HG03460 (cell line): ENCODE data around the gene LETMD1.
"Not testable (repeated sequence)": the region's sequence is repeated elsewhere in the genome, so short reads cannot be mapped to it uniquely, and the experiment has no call there.

Source experiments
- ATAC-seq: cut with Tn5 transposase; IDR thresholded peaks from one replicate; pipeline ENCODE4 v1.9.1; 2021; ENCODE audit not compliant: unreplicated experiment

The LETMD1 gene

GRCh38 chr12:51076236-51076930 lies 28.3 kb downstream of the LETMD1 start:
- no peak for ATAC-seq

- ATAC-seq, result no peak
These were observed 29.8 kb downstream of the LETMD1 start for GRCh38 chr12:51077930-51078329.

DNA sequence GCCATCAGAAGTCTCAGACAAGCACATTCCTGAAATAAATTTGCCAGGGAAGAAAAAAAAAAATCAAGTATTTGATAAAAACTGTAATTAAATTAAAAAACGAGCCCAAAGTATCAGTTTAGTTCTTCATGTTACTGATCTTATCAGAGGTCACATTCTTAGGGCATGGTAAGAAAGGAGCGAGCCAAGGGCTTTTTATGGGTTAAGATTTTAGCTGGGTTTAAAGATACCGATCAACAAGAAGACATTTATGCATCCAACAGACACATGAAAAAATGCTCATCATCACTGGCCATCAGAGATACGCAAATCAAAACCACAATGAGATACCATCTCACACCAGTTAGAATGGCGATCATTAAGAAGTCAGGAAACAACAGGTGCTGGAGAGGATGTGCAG lies 30.2 kb downstream of the LETMD1 start:
- ATAC-seq, result not testable (repeated sequence)

DNA sequence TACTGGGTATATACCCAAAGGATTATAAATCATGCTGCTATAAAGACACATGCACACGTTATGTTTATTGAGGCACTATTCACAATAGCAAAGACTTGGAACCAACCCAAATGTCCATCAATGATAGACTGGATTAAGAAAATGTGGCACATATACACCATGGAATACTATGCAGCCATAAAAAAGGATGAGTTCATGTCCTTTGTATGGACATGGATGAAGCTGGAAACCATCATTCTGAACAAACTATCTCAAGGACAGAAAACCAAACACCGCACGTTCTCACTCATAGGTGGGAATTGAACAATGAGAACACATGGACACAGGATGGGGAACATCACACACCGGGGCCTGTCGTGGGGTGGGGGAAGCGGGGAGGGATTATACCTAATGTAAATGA lies 30.7 kb downstream of the LETMD1 start:
- ATAC-seq, result not testable (repeated sequence)

DNA sequence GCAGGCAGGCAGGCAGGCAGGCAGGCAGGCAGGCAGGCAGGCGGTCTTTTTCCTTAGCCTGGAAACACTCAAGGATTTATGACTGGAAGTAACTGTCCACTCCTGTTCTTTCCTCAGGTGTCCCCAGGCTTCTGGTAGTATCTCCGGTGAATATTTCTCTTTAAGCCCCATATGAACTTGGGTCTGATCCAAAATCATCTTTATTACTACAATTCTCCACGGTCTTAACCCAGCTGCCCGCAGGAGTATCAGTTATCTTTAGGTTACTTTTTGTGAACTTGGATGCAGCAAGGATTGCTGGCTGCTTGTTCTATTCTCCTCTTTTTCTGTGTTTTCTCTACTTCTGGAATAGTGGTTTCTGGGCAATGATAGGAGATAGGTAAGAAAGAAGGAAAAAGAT lies 32.0 kb downstream of the LETMD1 start:
- no peak for ATAC-seq

DNA sequence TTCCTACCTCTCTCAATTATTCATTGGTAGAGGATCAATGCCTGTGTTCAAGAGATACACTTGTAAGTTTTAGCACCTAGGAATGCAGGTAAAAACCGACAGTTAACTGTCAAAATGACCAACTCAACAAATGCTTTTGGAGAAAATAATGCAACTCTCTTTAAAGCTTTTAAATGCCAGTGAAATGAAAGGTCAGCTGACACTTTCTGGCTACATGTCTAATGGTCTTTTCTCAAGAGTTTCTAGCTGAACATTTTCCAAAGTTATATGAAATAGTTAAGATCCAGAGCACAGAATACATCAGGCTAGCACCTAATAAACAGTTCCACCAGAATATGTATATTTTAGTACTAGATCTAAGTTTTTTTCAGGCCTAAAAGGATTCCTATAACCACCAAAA lies 33.3 kb downstream of the LETMD1 start:
- ATAC-seq, result no peak

DNA sequence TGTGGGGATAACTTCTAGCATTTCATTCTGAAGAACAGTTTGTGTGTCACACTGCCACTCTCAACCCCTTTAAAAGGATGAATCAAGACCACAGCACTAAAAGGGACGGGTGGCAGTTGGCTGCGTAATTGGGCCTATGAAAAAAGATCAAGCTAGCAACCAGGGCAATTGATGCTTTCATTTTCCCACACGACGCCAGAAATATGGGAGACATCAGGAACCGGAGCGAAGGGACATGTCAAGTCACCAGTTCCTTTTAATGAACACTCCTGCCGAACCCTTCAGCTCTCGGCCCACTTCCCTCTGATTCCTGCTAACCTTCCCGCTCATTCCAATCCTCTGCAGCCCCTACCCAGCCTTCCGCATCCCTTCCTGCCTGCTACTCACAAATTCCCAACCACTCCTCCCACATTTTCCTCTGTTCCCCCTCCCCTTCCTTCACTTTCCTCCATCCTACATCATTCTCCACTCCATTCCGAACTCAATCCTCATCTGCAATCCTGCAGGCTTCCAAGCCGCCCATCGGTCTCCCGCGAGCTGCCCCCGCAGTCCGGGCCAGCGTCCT lies 34.5 kb downstream of the LETMD1 start:
- ATAC-seq, result no peak

- ATAC-seq, result peak; percentile 99
These were observed 35.2 kb downstream of the LETMD1 start, which contains the start of gene CSRNP2 for GRCh38 chr12:51083126-51083833. Gene CSRNP2, minus strand, starts transcription at chr12:51083596. Its CDS starts 7,035 bp downstream, at chr12:51076561.

- no peak for ATAC-seq
These were observed 37.6 kb downstream of the LETMD1 start for GRCh38 chr12:51085757-51086156.

DNA sequence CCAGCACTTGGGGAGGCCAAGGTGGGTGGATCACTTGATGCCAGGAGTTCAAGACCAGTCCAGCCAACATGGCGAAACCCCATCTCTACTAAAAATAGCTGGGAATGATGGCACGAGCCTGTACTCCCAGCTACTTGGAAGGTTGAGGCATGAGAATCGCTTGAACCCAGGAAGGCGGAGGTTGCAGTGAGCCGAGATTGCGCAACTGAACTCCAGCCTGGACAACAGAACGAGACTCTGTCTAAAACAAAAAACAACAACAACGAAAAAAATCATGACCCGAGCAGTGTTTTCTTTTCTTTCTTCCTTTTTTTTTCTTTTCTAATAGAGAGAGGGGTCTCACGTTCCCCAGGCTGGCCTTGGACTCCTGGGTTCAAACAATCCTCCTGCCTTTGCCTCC lies 38.8 kb downstream of the LETMD1 start:
- no peak for ATAC-seq

GRCh38 chr12:51087818-51088217 lies 39.7 kb downstream of the LETMD1 start:
- no peak for ATAC-seq

GRCh38 chr12:51090705-51091229 lies 42.6 kb downstream of the LETMD1 start:
- ATAC-seq, result no peak

DNA sequence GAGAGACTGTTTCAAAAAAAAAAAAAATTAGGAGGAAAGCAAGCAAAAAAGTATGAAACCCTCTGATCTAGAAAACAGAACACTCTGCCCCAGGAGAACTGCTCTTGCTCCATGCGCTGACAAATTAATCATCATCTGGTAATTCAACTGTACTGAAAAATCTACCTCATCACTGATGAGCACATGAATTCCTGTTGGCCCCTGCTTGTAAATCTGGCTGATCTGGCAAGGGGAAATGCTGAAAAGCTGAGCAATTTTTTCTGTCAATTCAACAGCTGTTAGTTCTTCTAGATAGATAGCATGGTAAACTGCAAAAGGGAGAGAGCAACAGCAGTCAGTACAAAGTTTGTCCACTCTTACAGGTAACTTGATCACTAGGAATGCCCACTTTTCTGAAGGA lies 50.5 kb downstream of the LETMD1 start:
- ATAC-seq, result no peak

DNA sequence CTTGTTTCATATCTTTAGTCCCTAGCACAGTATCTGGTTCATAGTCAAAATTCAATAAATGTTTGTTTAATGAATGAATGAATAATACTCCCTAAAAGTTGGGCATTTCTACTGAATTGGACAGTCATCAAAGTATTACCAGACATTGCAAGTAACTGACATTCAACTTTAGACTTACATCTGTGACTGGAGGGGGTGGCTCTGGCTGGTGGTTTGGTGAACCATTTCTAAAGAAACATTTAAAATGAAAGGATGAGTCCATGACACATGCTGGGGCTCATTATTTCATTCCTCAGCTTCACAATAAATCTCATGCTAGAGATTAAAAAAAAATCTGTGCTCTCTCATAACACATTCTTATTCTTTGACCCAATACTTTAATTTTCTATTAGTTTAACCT lies 55.9 kb downstream of the LETMD1 start:
- no peak for ATAC-seq

DNA sequence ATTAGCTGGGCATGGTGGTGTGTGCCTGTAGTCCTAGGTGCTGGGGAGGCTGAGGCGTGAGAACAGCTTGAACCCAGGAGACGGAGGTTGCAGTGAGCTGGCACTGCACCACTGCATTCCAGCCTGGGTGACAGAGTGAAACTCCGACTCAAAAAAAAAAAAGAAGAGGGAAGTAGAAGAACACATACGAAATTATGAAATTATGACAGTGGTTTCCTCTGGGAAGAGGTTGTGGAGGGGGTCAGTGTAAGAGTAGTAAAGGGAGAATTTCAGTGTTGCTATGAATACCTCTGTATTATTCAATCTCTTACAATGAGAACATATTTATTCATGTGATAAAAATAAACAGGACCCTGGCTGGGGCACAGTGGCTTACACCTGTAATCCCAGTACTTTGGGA lies 60.0 kb downstream of the LETMD1 start:
- no peak for ATAC-seq
